DND-41 (cell line): ENCODE measurements around the gene INPP4A.

Source experiments
- ATAC-seq: fragments of 200-7000 bp; cut with Tn5 transposase; 3 replicates; pipeline ENCODE4 v1.9.1; 2021; ENCODE audit warnings: low read depth; ENCODE audit not compliant: insufficient read depth
- DNase-seq: peaks from one replicate; pipeline ENCODE4 v3.0.0-alpha.2; 2020
- H2AFZ ChIP-seq: 2 replicates; pipeline ENCODE4 v1.6.0; 2012; ENCODE audit warnings: low read depth, low read length
- H3K27ac ChIP-seq: 2 replicates; pipeline ENCODE4 v1.5.1; 2012; ENCODE audit warnings: low read length, inconsistent platforms
- H3K27me3 ChIP-seq: fragments of 200-600 bp; sonication (generic); 2 replicates; pipeline ENCODE4 v1.6.0; 2012; ENCODE audit warnings: low read length, mild to moderate bottlenecking, inconsistent platforms; ENCODE audit not compliant: insufficient read depth, poor library complexity
- H3K36me3 ChIP-seq: 2 replicates; pipeline ENCODE4 v1.5.1; 2012; ENCODE audit warnings: low read length, inconsistent platforms; ENCODE audit not compliant: insufficient read depth
- H3K4me1 ChIP-seq: 2 replicates; pipeline ENCODE4 v1.5.1; 2012; ENCODE audit warnings: mild to moderate bottlenecking, low read length; ENCODE audit not compliant: insufficient read depth
- H3K4me2 ChIP-seq: 2 replicates; pipeline ENCODE4 v1.6.0; 2012; ENCODE audit warnings: mild to moderate bottlenecking, moderate library complexity, low read length, inconsistent platforms; ENCODE audit not compliant: insufficient read depth
- H3K4me3 ChIP-seq, 2 experiments: fragments of 200-600 bp in 1 of 2; shearing (Covaris generic) in 1 of 2; 2 replicates each; pipeline ENCODE4 v1.5.1; 2012 to 2016; ENCODE audit warnings: inconsistent platforms in 2 of 2, low read length in 2 of 2, mild to moderate bottlenecking in 2 of 2, low read depth in 1 of 2, moderate library complexity in 1 of 2
- H3K79me2 ChIP-seq: 2 replicates; pipeline ENCODE4 v1.6.0; 2012; ENCODE audit warnings: low read length, inconsistent platforms; ENCODE audit not compliant: insufficient read depth
- H3K9ac ChIP-seq: 2 replicates; pipeline ENCODE4 v1.6.0; 2012; ENCODE audit warnings: low read depth, mild to moderate bottlenecking, inconsistent platforms, low read length, moderate library complexity
- H3K9me3 ChIP-seq: 2 replicates; pipeline ENCODE4 v1.5.1; 2012; ENCODE audit warnings: low read length, moderate library complexity, mild to moderate bottlenecking, inconsistent platforms; ENCODE audit not compliant: insufficient read depth, severe bottlenecking
- H4K20me1 ChIP-seq: 2 replicates; pipeline ENCODE4 v1.6.0; 2012; ENCODE audit warnings: low read length; ENCODE audit not compliant: insufficient read depth
- CTCF ChIP-seq: IDR thresholded peaks from 2 replicates; pipeline ENCODE4 v1.5.1; 2012; ENCODE audit warnings: borderline replicate concordance, low read length, moderate library complexity, mild to moderate bottlenecking; ENCODE audit not compliant: poor library complexity, severe bottlenecking; ENCODE audit errors: extremely low read depth
- EZH2 ChIP-seq: IDR thresholded peaks from 3 replicates; pipeline ENCODE4 v1.6.1; 2012; ENCODE audit warnings: borderline replicate concordance, low read depth, mild to moderate bottlenecking, moderate library complexity, low read length, inconsistent platforms; ENCODE audit not compliant: severe bottlenecking

The INPP4A gene

GRCh38 chr2:98416383-98417159 lies 28.1 kb upstream of the INPP4A start:
- H3K9me3 ChIP-seq, result no peaks in the 10 kb centered on the region
- TF ChIP-seq EZH2 (no peak), CTCF (no peak)
- no peak overlapping the region for H3K4me2 ChIP-seq
- no peak overlapping the region for H3K4me3 ChIP-seq
- no peak overlapping the region for H3K9ac ChIP-seq
- no peak overlapping the region for H2AFZ ChIP-seq
- no peak overlapping the region for H3K27ac ChIP-seq
- DNase-seq (no peak), ATAC-seq (no peak)
- no peaks in the 10 kb centered on the region for H3K36me3 ChIP-seq
- H3K4me1 ChIP-seq, result no peaks in the 10 kb centered on the region
- no peaks in the 10 kb centered on the region for H4K20me1 ChIP-seq
- no peaks in the 10 kb centered on the region for H3K79me2 ChIP-seq
- H3K27me3 ChIP-seq, result no peaks in the 10 kb centered on the region

- H3K36me3 ChIP-seq, result no peaks in the 10 kb centered on the region
- ATAC-seq, result no peak
- no peak overlapping the region for H3K4me3 ChIP-seq
- no peak overlapping the region for H3K4me2 ChIP-seq
- no peaks in the 10 kb centered on the region for H3K27me3 ChIP-seq
- H3K79me2 ChIP-seq, result no peaks in the 10 kb centered on the region
- DNase-seq, result no peak
- no peak for TF ChIP-seq CTCF
- H4K20me1 ChIP-seq, result no peaks in the 10 kb centered on the region
- no peak overlapping the region for H3K27ac ChIP-seq
- peaks cover 5% of the 10 kb centered on the region for H3K9me3 ChIP-seq
- no peak overlapping the region for H2AFZ ChIP-seq
- H3K4me1 ChIP-seq, result no peaks in the 10 kb centered on the region
- no peak overlapping the region for H3K9ac ChIP-seq
These were observed 25.1 kb upstream of the INPP4A start for GRCh38 chr2:98419544-98419943.

- H4K20me1 ChIP-seq, result no peaks in the 10 kb centered on the region
- TF ChIP-seq CTCF (no peak), EZH2 (no peak)
- no peak overlapping the region for H2AFZ ChIP-seq
- peaks cover 5% of the 10 kb centered on the region for H3K9me3 ChIP-seq
- no peak overlapping the region for H3K4me2 ChIP-seq
- ATAC-seq (no peak), DNase-seq (no peak)
- H3K36me3 ChIP-seq, result no peaks in the 10 kb centered on the region
- no peak overlapping the region for H3K9ac ChIP-seq
- H3K79me2 ChIP-seq, result no peaks in the 10 kb centered on the region
- no peaks in the 10 kb centered on the region for H3K27me3 ChIP-seq
- no peak overlapping the region for H3K27ac ChIP-seq
- H3K4me1 ChIP-seq, result no peaks in the 10 kb centered on the region
- H3K4me3 ChIP-seq, result no peak overlapping the region
These were observed 24.5 kb upstream of the INPP4A start for GRCh38 chr2:98419977-98420725.
